Stomach (tissue), 4 donors: Measurements from ENCODE around the gene FAM200A.

Experiments used
- EP300 ChIP-seq: sonication (generic); formaldehyde crosslinking; IDR thresholded peaks from one replicate; pipeline ENCODE4 v1.6.1; 2017; ENCODE audit warnings: antibody characterized with exemption
- POLR2A ChIP-seq, 4 donors: fragments of 450-650 bp; IDR thresholded peaks; one replicate each; pipeline ENCODE4 v1.6.1; 2016; ENCODE audit warnings: antibody characterized with exemption in 4 of 4, control low read depth in 2 of 4, mild to moderate bottlenecking in 1 of 4, moderate library complexity in 1 of 4
- TF ChIP-seq, protein P1 (sequence below), 7 experiments: fragments of 450-650 bp in 4 of 7; fragments of 200-600 bp in 3 of 7; sonication (generic) in 3 of 7; IDR thresholded peaks; one replicate each; pipeline ENCODE4 v1.5.1; 2016 to 2019; ENCODE audit warnings: antibody characterized with exemption in 7 of 7, control low read depth in 2 of 7, mild to moderate bottlenecking in 1 of 7

DNA sequence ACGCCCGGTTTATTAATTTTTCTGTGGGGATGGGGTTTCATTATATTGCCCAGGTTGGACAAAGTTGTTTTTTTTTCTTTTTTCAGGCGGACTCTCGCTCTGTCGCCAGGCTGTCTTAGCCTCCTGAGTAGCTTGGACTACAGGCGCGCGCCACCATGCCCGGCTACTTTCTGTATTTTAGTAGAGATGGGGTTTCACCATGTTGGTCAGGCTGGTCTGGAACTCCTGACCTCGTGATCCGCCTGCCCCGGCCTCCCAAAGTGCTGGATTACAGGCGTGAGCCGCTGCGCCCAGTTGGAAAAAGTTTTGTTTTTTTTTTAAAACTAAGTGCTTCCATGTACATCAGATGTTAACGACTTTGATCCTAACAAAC is 51.3 kb downstream of the FAM200A start:
- TF ChIP-seq, protein P1, sequence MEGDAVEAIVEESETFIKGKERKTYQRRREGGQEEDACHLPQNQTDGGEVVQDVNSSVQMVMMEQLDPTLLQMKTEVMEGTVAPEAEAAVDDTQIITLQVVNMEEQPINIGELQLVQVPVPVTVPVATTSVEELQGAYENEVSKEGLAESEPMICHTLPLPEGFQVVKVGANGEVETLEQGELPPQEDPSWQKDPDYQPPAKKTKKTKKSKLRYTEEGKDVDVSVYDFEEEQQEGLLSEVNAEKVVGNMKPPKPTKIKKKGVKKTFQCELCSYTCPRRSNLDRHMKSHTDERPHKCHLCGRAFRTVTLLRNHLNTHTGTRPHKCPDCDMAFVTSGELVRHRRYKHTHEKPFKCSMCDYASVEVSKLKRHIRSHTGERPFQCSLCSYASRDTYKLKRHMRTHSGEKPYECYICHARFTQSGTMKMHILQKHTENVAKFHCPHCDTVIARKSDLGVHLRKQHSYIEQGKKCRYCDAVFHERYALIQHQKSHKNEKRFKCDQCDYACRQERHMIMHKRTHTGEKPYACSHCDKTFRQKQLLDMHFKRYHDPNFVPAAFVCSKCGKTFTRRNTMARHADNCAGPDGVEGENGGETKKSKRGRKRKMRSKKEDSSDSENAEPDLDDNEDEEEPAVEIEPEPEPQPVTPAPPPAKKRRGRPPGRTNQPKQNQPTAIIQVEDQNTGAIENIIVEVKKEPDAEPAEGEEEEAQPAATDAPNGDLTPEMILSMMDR (IDR thresholded peaks at IDR 0.05) = no peak
- TF ChIP-seq POLR2A (IDR thresholded peaks at IDR 0.05) (no peak), EP300 (no peak)
